Nephron (organoid): ENCODE data around the gene TRIM65.

Experiments
- H3K27ac Mint-ChIP-seq, 3 experiments: 2 replicates each; pipeline ENCODE4 v1.8.0; 2020; ENCODE audit warnings: mixed read lengths in 3 of 3, mild to moderate bottlenecking in 2 of 3, moderate library complexity in 1 of 3
- H3K27me3 Mint-ChIP-seq: 2 replicates; pipeline ENCODE4 v1.8.0; 2021; ENCODE audit warnings: low read depth, mild to moderate bottlenecking, moderate library complexity, mixed read lengths
- H3K36me3 Mint-ChIP-seq: 2 replicates; pipeline ENCODE4 v1.8.0; 2020; ENCODE audit warnings: low read depth, mixed read lengths
- H3K4me1 Mint-ChIP-seq: 2 replicates; pipeline ENCODE4 v1.8.0; 2020; ENCODE audit warnings: mixed read lengths
- H3K4me3 Mint-ChIP-seq, 3 experiments: 2 replicates each; pipeline ENCODE4 v1.8.0; 2020; ENCODE audit warnings: mild to moderate bottlenecking in 3 of 3, mixed read lengths in 3 of 3, moderate library complexity in 2 of 3
- H3K9me3 Mint-ChIP-seq: 2 replicates; pipeline ENCODE4 v1.8.0; 2020; ENCODE audit warnings: mixed read lengths
- TF ChIP-seq, protein P1 (sequence below), 3 experiments: fragments of 200-600 bp; sonication (generic); IDR thresholded peaks; one replicate each; pipeline ENCODE4 v1.5.0; 2021; ENCODE audit warnings: antibody characterized with exemption in 3 of 3; ENCODE audit not compliant: unreplicated experiment in 3 of 3

The TRIM65 gene

DNA sequence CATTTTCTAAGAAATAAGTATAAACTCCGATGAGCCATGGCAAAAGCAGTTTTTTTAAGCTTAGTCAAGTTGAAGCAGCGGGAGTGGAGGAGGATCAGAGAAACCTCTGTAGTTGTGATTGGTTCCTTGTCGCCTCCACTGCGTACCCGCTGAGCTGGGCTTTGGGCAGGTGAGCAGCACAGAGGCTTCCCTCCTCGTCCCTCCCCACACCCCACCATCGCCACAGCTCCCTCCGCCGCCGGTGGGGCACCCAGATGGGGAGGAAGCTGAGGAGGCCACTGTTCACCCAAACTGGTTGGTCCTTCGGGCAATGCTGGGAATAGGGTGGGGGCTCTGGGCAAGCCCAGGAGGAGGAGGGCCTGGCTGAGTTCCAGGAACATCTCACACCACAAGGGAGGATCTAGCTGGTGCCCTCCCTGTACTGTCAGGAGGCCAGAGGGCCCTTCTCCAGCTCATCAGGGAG, 13.1 kb upstream of the TRIM65 start:
- no peaks in the 10 kb centered on the region for H3K27me3 Mint-ChIP-seq
- no peaks in the 10 kb centered on the region for H3K4me1 Mint-ChIP-seq
- TF ChIP-seq, protein P1, sequence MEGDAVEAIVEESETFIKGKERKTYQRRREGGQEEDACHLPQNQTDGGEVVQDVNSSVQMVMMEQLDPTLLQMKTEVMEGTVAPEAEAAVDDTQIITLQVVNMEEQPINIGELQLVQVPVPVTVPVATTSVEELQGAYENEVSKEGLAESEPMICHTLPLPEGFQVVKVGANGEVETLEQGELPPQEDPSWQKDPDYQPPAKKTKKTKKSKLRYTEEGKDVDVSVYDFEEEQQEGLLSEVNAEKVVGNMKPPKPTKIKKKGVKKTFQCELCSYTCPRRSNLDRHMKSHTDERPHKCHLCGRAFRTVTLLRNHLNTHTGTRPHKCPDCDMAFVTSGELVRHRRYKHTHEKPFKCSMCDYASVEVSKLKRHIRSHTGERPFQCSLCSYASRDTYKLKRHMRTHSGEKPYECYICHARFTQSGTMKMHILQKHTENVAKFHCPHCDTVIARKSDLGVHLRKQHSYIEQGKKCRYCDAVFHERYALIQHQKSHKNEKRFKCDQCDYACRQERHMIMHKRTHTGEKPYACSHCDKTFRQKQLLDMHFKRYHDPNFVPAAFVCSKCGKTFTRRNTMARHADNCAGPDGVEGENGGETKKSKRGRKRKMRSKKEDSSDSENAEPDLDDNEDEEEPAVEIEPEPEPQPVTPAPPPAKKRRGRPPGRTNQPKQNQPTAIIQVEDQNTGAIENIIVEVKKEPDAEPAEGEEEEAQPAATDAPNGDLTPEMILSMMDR (IDR thresholded peaks at IDR 0.05; ENCODE audit: unreplicated experiment in 3 of 3), result no peak
- H3K4me3 Mint-ChIP-seq, result no peak overlapping the region
- no peaks in the 10 kb centered on the region for H3K36me3 Mint-ChIP-seq
- H3K9me3 Mint-ChIP-seq, result no peaks in the 10 kb centered on the region
- peak overlapping the region in 2 of 3 experiments; percentile 35 to 54 for H3K27ac Mint-ChIP-seq

DNA sequence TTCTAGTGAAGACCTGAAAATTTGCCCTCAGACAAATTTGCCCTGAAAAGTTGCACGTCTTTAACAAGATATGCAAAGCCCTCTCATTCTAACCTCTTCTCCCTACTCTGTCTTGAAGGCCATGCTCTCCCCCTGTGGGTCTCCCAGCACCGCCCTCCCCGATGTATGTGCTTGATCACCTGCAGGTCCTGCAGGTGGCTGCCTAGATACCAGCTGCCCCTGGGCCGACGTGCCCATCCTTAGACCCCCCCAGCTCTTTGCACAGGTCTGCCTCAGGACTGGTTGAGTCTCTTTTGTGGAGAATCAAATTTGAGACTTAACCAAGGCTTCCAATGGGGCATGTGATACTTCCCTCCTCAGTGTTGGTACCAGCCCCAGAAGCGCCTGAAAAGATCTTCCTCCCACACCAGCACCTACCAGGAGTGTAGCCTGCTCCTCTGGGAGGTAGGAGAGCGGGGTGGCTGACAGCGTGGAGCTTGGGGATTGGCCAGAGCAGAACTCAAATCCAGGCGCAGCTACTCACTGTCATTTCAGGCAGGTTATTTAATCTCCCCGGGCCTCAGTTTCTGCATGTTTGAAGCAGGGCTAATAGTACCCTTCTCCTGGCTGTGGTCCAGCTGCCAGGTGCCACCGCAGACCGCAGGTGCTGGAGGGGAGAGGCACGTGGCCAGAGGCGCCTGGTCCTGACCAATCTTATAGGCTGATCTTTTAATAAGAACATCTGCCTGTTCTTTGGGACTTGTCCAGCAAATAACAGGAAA, 12.5 kb upstream of the TRIM65 start:
- peak overlapping the region in 1 of 3 experiments; percentile 39 for H3K27ac Mint-ChIP-seq
- H3K4me1 Mint-ChIP-seq, result no peaks in the 10 kb centered on the region
- TF ChIP-seq, protein P1 (IDR thresholded peaks at IDR 0.05; ENCODE audit: unreplicated experiment in 3 of 3), result no peak
- no peaks in the 10 kb centered on the region for H3K36me3 Mint-ChIP-seq
- no peaks in the 10 kb centered on the region for H3K27me3 Mint-ChIP-seq
- H3K4me3 Mint-ChIP-seq, result peak overlapping the region in 1 of 3 experiments; percentile 62
- H3K9me3 Mint-ChIP-seq, result no peaks in the 10 kb centered on the region

DNA sequence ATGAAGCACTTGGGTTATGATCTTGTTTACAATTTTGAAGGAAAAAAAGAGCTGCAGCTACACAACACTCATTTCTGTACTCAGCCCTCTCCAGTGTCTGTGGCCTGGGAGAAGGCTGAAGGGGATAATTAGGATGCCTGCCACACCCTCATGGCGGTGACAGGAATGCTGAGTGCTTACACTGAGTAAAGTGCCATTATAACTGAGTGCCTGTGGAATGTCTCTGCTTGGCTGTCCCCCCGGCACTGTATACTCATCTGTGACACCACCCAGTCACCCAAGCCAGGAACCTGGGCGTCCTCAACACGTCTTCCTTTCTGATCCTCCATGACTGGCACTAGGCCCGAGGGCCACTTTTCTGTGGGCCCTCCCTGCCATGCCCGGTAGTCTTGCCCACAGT, 11.4 kb upstream of the TRIM65 start:
- no peaks in the 10 kb centered on the region for H3K36me3 Mint-ChIP-seq
- TF ChIP-seq, protein P1 (IDR thresholded peaks at IDR 0.05; ENCODE audit: unreplicated experiment in 3 of 3), result no peak
- no peaks in the 10 kb centered on the region for H3K27me3 Mint-ChIP-seq
- peak overlapping the region in 2 of 3 experiments; percentile 54 to 58 for H3K4me3 Mint-ChIP-seq
- no peaks in the 10 kb centered on the region for H3K4me1 Mint-ChIP-seq
- no peaks in the 10 kb centered on the region for H3K9me3 Mint-ChIP-seq
- H3K27ac Mint-ChIP-seq, result peak overlapping the region; percentile 39 to 73 (median 51)

DNA sequence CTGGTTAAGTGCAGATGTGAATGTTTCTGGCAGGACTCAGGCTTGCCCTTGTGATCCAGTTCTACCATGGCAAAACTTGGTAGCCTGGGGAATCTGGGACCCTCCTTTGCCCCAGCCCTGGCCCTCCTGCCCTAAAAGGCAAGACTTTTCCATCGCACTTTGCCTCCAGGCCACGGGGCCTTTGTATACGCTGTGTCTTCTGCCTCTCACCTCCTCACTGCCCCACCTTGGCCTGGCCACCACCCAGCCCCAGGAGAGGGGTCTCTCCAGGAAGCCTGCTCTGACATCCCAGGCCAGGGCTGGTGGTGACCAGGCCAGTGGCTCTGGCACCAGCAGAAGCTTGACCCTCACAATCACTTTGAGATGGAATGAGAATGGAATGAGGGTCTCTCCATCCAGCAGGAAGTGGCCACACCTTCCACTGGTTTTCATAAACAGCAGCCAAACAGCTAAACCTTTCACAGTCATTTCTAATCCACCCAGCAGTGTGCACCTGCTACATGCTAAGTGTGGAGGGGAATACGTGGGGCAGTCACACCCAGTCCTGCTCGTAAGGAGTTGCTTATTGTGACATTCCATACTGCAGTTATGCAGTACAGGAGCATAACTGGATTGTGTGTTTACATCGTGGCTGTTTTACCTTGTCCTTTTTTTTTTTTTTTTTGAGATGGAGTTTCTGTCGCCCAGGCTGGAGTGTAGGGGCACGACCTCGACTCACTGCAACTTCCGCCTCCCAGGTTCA, 9.6 kb upstream of the TRIM65 start:
- no peaks in the 10 kb centered on the region for H3K4me1 Mint-ChIP-seq
- TF ChIP-seq, protein P1 (IDR thresholded peaks at IDR 0.05; ENCODE audit: unreplicated experiment in 3 of 3), result no peak
- no peaks in the 10 kb centered on the region for H3K9me3 Mint-ChIP-seq
- no peaks in the 10 kb centered on the region for H3K27me3 Mint-ChIP-seq
- H3K4me3 Mint-ChIP-seq, result peak overlapping the region; percentile 67 to 71 (median 69)
- peaks cover 3% of the 10 kb centered on the region for H3K36me3 Mint-ChIP-seq
- H3K27ac Mint-ChIP-seq, result peak overlapping the region in 2 of 3 experiments; percentile 61 to 66

DNA sequence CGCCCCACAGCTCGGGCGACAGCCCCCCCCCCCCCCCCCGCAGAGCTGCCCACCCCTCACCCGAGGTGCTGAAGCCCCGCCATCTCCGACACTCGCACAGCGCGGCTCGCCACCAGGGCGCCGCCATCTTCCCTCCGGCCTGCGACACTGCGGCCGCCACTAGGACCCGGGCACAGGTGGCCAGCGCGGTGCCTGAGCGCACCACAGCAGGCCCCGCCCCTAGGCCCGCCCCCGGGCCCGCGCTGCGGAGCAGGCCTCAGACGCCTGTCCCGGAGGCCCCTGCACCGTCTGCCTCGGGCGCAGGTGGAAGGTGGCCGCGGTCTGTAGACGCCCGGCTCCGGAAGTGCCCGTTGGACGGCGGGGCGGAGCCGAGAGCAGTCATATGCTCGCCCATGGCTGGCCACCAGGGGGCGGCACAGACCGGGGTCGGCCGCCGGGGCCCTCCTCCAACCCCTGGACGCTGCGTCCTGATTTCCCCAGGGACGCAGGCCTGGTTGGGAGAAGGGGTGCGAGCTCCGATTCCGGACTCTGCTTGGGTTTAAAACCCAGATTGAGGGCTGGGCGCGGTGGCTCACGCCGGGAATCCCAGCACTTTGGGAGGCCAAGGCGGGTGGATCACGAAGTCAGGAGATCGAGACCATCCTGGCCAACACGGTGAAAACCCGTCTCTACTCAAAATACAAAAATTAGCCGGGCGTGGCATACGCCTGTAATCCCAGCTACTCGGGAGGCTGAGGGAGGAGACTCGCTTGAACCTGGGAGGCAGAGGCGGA, 8.2 kb upstream of the TRIM65 start, which contains the start of gene MRPL38:
Gene MRPL38, minus strand, starts transcription at position 136 of the 773 bp plus-strand sequence. Its CDS starts 9 bp downstream, at position 127.
- TF ChIP-seq, protein P1 (IDR thresholded peaks at IDR 0.05; ENCODE audit: unreplicated experiment in 3 of 3), result peak; percentile 98 to 100 (median 99)
- Mint-ChIP-seq H3K27me3 (no peaks in the 10 kb centered on the region), H3K36me3 (peaks cover 7% of the 10 kb centered on the region), H3K4me1 (no peaks in the 10 kb centered on the region), H3K9me3 (no peaks in the 10 kb centered on the region), H3K4me3 (peak within 1 kb of the TSS; percentile 93 to 95 (median 94)), H3K27ac (peak within 1 kb of the TSS; percentile 87 to 96 (median 93))
